ENCODE data around the gene TP53I3.

DNA sequence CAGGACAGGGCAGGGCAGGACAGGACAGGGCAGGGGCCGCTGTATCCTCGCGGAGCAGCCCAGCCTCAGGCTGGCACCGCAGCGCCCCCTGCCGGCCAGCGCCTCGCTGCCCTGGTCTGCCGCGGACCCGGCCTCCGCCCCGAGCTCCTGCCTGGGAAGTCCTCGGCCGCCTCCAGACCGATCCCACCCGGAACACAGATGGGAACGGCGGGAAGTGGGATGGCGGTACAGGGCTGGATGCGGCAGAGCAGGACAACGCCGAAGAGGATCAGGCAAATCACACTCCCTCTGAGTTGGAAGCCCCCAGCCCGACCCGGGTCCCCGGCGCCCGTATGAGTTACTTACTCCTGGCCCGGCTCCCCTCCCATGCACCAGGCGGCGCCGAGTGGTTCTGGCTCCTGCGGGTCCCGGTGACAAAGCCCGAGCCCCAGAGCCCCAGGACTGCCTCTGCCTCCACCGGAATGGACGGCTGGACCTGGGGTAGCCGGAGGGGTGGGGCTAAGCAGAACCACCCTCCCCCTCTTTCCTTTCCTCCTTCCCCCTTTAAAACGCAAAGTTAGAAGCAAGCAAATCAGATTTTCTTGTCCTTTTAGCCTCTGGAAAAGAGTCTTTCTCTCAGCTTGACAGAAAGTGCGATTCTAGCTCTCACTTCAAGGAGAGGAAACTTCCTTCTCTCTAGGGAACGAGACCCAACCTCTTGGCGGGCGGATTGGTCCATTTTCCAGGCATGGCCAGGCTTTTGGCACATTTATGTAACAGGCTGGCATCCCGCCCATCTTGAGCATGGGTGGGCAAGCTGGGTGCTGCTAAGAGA is at the start of gene TP53I3:
- TF ChIP-seq, protein P1, sequence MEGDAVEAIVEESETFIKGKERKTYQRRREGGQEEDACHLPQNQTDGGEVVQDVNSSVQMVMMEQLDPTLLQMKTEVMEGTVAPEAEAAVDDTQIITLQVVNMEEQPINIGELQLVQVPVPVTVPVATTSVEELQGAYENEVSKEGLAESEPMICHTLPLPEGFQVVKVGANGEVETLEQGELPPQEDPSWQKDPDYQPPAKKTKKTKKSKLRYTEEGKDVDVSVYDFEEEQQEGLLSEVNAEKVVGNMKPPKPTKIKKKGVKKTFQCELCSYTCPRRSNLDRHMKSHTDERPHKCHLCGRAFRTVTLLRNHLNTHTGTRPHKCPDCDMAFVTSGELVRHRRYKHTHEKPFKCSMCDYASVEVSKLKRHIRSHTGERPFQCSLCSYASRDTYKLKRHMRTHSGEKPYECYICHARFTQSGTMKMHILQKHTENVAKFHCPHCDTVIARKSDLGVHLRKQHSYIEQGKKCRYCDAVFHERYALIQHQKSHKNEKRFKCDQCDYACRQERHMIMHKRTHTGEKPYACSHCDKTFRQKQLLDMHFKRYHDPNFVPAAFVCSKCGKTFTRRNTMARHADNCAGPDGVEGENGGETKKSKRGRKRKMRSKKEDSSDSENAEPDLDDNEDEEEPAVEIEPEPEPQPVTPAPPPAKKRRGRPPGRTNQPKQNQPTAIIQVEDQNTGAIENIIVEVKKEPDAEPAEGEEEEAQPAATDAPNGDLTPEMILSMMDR (conservative IDR thresholded peaks at IDR 0.05 in 1 of 2, IDR thresholded peaks at IDR 0.05 in 1 of 2; ENCODE audit: extremely low read depth in 1 of 2, insufficient read depth in 1 of 2, low read depth in 1 of 2, low read length in 2 of 2), result peak; percentile 66 to 85
- TF ChIP-seq EZH2 (IDR thresholded peaks at IDR 0.05; ENCODE audit: borderline replicate concordance, low read length), result no peak
